IMR-90 (cell line): Measurements from ENCODE around the gene TMEM168. TPM values are rescaled to one million over a fixed set of nuclear protein-coding genes. Genes with fewer than 3 reads are reported as not detected.

Experiments
- ATAC-seq: fragments of 200-7000 bp; cut with Tn5 transposase; 2 replicates; pipeline ENCODE4 v1.9.1; 2020; ENCODE audit warnings: low read depth, mild to moderate bottlenecking, moderate library complexity
- BruUV-seq: library from RNA; stranded (reverse); fragments of 400-500 nt; replicated peaks from 2 replicates; lab custom pipeline; 2021; lab: Mats Ljungman, UMichigan
- CTCF ChIA-PET: fragments of 300-600 bp; formaldehyde crosslinking; extraction: SDS; loops from one replicate; lab custom pipeline; 2021; ENCODE audit warnings: antibody characterized with exemption; lab: Yijun Ruan, JAX
- POLR2A ChIA-PET: fragments of 300-600 bp; sonication (Branson Sonifier 250); formaldehyde crosslinking; loops from one replicate; lab custom pipeline; 2022; ENCODE audit warnings: antibody characterized with exemption; ENCODE audit not compliant: unreplicated experiment; lab: Charles Lee
- DNase-seq: peaks from one replicate; pipeline ENCODE4 v3.0.0; 2013
- H2AFZ ChIP-seq: replicated peaks from 2 replicates; pipeline ENCODE3; 2013; ENCODE audit warnings: low read length, mild to moderate bottlenecking; ENCODE audit not compliant: poor library complexity
- H2AK5ac ChIP-seq: 2 replicates; pipeline ENCODE4 v1.6.1; 2013; ENCODE audit warnings: low read depth, low read length, inconsistent platforms
- H2AK9ac ChIP-seq: replicated peaks from 2 replicates; pipeline ENCODE3; 2013; ENCODE audit warnings: mild to moderate bottlenecking, low read depth, low read length, moderate library complexity; ENCODE audit not compliant: poor library complexity
- H2BK120ac ChIP-seq: 2 replicates; pipeline ENCODE4 v1.6.1; 2013; ENCODE audit warnings: low read depth, low read length, inconsistent platforms
- H2BK15ac ChIP-seq: 3 replicates; pipeline ENCODE4 v1.6.1; 2013; ENCODE audit warnings: low read depth, low read length, inconsistent platforms
- H2BK20ac ChIP-seq: 2 replicates; pipeline ENCODE4 v1.6.1; 2013; ENCODE audit warnings: low read depth, mild to moderate bottlenecking, inconsistent platforms, low read length, moderate library complexity
- H2BK5ac ChIP-seq: 2 replicates; pipeline ENCODE4 v1.6.1; 2013; ENCODE audit warnings: mild to moderate bottlenecking, low read depth, low read length, inconsistent platforms; ENCODE audit not compliant: poor library complexity, severe bottlenecking
- H3K14ac ChIP-seq: replicated peaks from 2 replicates; pipeline ENCODE4 v1.6.1; 2013; ENCODE audit warnings: low read depth, low read length, inconsistent platforms
- H3K18ac ChIP-seq: 2 replicates; pipeline ENCODE4 v1.6.1; 2013; ENCODE audit warnings: low read depth, low read length, control low read depth
- H3K23ac ChIP-seq: 2 replicates; pipeline ENCODE4 v1.6.1; 2013; ENCODE audit warnings: low read depth, low read length, inconsistent platforms
- H3K27ac ChIP-seq: 2 replicates; pipeline ENCODE4 v1.5.1; 2013; ENCODE audit warnings: mild to moderate bottlenecking, control low read depth, low read length; ENCODE audit not compliant: insufficient read depth
- H3K27me3 ChIP-seq: 2 replicates; pipeline ENCODE4 v1.6.1; 2013; ENCODE audit warnings: low read length; ENCODE audit not compliant: control insufficient read depth, insufficient read depth
- H3K36me3 ChIP-seq: 2 replicates; pipeline ENCODE4 v1.6.1; 2013; ENCODE audit warnings: low read length, mixed read lengths; ENCODE audit not compliant: control insufficient read depth, insufficient read depth
- H3K4ac ChIP-seq: 2 replicates; pipeline ENCODE4 v1.6.1; 2013; ENCODE audit warnings: low read depth, low read length, inconsistent platforms
- H3K4me1 ChIP-seq: 2 replicates; pipeline ENCODE4 v1.6.1; 2013; ENCODE audit warnings: low read length, mixed read lengths; ENCODE audit not compliant: control insufficient read depth, insufficient read depth
- H3K4me2 ChIP-seq: 2 replicates; pipeline ENCODE4 v1.6.1; 2013; ENCODE audit warnings: low read depth, mild to moderate bottlenecking, control low read depth, low read length, moderate library complexity
- H3K4me3 ChIP-seq: 2 replicates; pipeline ENCODE4 v1.5.1; 2013; ENCODE audit warnings: low read depth, mild to moderate bottlenecking, control low read depth, low read length, moderate library complexity; ENCODE audit not compliant: insufficient read depth
- H3K56ac ChIP-seq: 2 replicates; pipeline ENCODE4 v1.6.1; 2013; ENCODE audit warnings: low read length, inconsistent platforms; ENCODE audit not compliant: insufficient read depth; ENCODE audit errors: extremely low read depth
- H3K79me1 ChIP-seq, 2 experiments: 2 replicates each; pipeline ENCODE4 v1.6.1; 2013; ENCODE audit warnings: low read length in 2 of 2, inconsistent platforms in 1 of 2, low read depth in 1 of 2
- H3K9ac ChIP-seq: 2 replicates; pipeline ENCODE4 v1.6.1; 2013; ENCODE audit warnings: low read depth, low read length, control low read depth
- H3K9me1 ChIP-seq: 2 replicates; pipeline ENCODE4 v1.6.1; 2013; ENCODE audit warnings: low read length, inconsistent platforms; ENCODE audit not compliant: insufficient read depth
- H3K9me3 ChIP-seq: 2 replicates; pipeline ENCODE4 v1.6.1; 2013; ENCODE audit warnings: low read length; ENCODE audit not compliant: control insufficient read depth, insufficient read depth
- H4K20me1 ChIP-seq: 2 replicates; pipeline ENCODE4 v1.6.1; 2013; ENCODE audit warnings: low read length, inconsistent platforms; ENCODE audit not compliant: insufficient read depth
- H4K5ac ChIP-seq: 2 replicates; pipeline ENCODE4 v1.6.1; 2013; ENCODE audit warnings: mild to moderate bottlenecking, low read depth, low read length, control low read depth
- H4K8ac ChIP-seq, 2 experiments: 2 replicates each; pipeline ENCODE4 v1.6.1; 2013; ENCODE audit warnings: low read depth in 2 of 2, low read length in 2 of 2, control low read depth in 1 of 2, inconsistent platforms in 1 of 2
- H4K91ac ChIP-seq: 2 replicates; pipeline ENCODE4 v1.6.1; 2013; ENCODE audit warnings: low read depth, low read length, inconsistent platforms; ENCODE audit not compliant: insufficient read depth
- ELK1 ChIP-seq: fragments of 150-350 bp; IDR thresholded peaks from 2 replicates; pipeline ENCODE4 v1.6.1; 2016; ENCODE audit warnings: low read depth, mild to moderate bottlenecking, low read length, moderate library complexity, borderline replicate concordance
- MAFK ChIP-seq: IDR thresholded peaks from 2 replicates; pipeline ENCODE4 v1.6.1; 2012; ENCODE audit warnings: low read depth, low read length, improper control_type of control experiment
- RFX5 ChIP-seq: IDR thresholded peaks from 2 replicates; pipeline ENCODE4 v1.8.0; 2012; ENCODE audit warnings: low read depth, mild to moderate bottlenecking, low read length, moderate library complexity
- WGBS, 2 experiments: methylation state at CpG; one replicate each; pipeline versions ENCODE4 v1.1.5 to v1.1.7; 2013; ENCODE audit warnings: missing lambda C conversion rate in 2 of 2; ENCODE audit not compliant: insufficient read length in 1 of 2; ENCODE audit errors: extremely low coverage in 2 of 2; 5-methylcytosine and 5-hydroxymethylcytosine counted together
- dilution Hi-C: fragments of 300-500 bp; cut with HindIII; formaldehyde crosslinking; loops from one replicate; pipeline ENCODE4 v1.14.3; 2018; ENCODE audit warnings: low sequenced_read_pairs; ENCODE audit not compliant: unreplicated experiment
- in situ Hi-C: fragments of 300-500 bp; cut with MboI; formaldehyde crosslinking; loops from 3 replicates; pipeline ENCODE4 v1.14.3; 2019; ENCODE audit warnings: low sequenced_read_pairs, inconsistent platforms, mixed read lengths
- intact Hi-C: fragments of 100-400 bp; cut with micrococcal nuclease; formaldehyde crosslinking; loops from 2 replicates; pipeline ENCODE4 v1.10.0; 2022
- polyA plus RNA-seq, 3 experiments: library from polyadenylated mRNA; depleted of rRNA; stranded (reverse); fragments of >200 nt; gene quantifications; 2 replicates each; pipeline ENCODE4 v1.2.3, GENCODE V29; 2012; ENCODE audit warnings: low replicate concordance in 1 of 3
- total RNA-seq: library from RNA; depleted of rRNA; stranded (reverse); fragments of >200 nt; gene quantifications from 2 replicates; pipeline ENCODE4 v1.2.3, GENCODE V29; 2012

Gene TMEM168
- total and polyA plus RNA-seq, 2 of the 4 experiments (the other 2 are of a cell fraction) = 17.7 to 22.9 TPM

GRCh38 chr7:112726076-112726475 is 64.1 kb downstream of the TMEM168 start:
- no peak overlapping the region for H3K14ac ChIP-seq
- no peaks in the 10 kb centered on the region for H4K20me1 ChIP-seq
- ATAC-seq (no peak), DNase-seq (no peak)
- BruUV-seq = no TSS peak
- no peak overlapping the region for H2BK120ac ChIP-seq
- CTCF ChIA-PET = no interaction called here
- no peak overlapping the region for H3K18ac ChIP-seq
- intact Hi-C loops (no loop called here), dilution Hi-C loops (no loop called here), in situ Hi-C loops (no loop called here)
- no peak overlapping the region for H3K4me3 ChIP-seq
- H4K5ac ChIP-seq = no peak overlapping the region
- no peaks in the 10 kb centered on the region for H3K9me1 ChIP-seq
- H3K4ac ChIP-seq = no peak overlapping the region
- H3K27ac ChIP-seq = no peak overlapping the region
- H3K4me2 ChIP-seq = no peak overlapping the region
- no peaks in the 10 kb centered on the region for H3K36me3 ChIP-seq
- no peak overlapping the region for H2AK5ac ChIP-seq
- H3K9ac ChIP-seq = no peak overlapping the region
- no peak overlapping the region for H4K91ac ChIP-seq
- H3K79me1 ChIP-seq = no peaks in the 10 kb centered on the region
- H3K4me1 ChIP-seq = no peaks in the 10 kb centered on the region
- H3K23ac ChIP-seq = no peak overlapping the region
- no peak overlapping the region for H2BK15ac ChIP-seq
- no peak overlapping the region for H2BK5ac ChIP-seq
- no peak for TF ChIP-seq RFX5
- no peak for TF ChIP-seq MAFK
- no peak for TF ChIP-seq ELK1
- H3K9me3 ChIP-seq = no peaks in the 10 kb centered on the region
- no CpG with 5 or more reads among the region's 3 CpGs for WGBS, 2 experiments
- no peak overlapping the region for H2BK20ac ChIP-seq
- no peak overlapping the region for H2AK9ac ChIP-seq
- H2AFZ ChIP-seq = no peak overlapping the region
- H3K27me3 ChIP-seq = no peaks in the 10 kb centered on the region
- H3K56ac ChIP-seq = no peak overlapping the region
- no peak overlapping the region for H4K8ac ChIP-seq
- POLR2A ChIA-PET = no interaction called here
